Measurements from ENCODE around the gene SAP30BP. TPM values are rescaled to one million over a fixed set of nuclear protein-coding genes. Genes with fewer than 3 reads are reported as not detected.
A peak's percentile ranks its signal among the peaks of the same experiment; 100 is the strongest.

The SAP30BP gene
- total and polyA plus RNA-seq, 2 of the 8 experiments (the other 6 are each of a cell fraction or from before 2014, with no cell fraction given) = 63.3 to 79.9 TPM

DNA sequence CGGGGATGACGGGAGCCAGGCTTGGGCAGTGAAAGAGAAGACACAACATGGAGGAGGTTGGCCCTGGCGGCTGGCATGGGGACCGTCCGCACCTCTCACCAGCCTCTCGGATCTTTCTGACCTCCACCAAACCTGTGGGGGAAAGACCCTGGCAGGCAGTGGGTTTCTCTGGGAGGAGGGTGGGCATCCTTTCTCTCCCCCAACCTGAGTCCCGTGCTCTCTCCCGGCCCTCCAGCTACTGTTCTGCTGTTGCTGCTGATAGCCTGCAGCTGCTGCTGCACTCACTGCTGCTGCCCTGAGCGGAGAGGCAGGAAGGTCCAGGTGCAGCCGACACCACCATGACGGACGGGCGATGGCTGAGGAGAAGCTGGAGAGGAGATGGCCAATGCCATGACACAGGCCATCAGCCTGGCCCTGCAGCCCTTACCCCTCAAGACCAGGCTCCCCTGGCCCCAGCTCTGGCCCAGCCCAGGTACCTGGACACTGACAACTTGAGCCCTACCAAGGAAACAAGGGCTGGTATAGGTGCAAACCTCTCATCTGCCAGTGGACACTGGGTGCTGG lies 26.5 kb upstream of the SAP30BP start:
- H2BK12ac ChIP-seq (ENCODE audit: low read depth, low read length) = 0 out of 2 replicates have a peak overlapping the region, but pooled peaks have one; percentile 17
- H3K9ac ChIP-seq (replicated peaks in 1 of 4; ENCODE audit: extremely low read depth in 1 of 4, low read depth in 3 of 4, low read length in 3 of 4) = no peak overlapping the region
- H4K91ac ChIP-seq (replicated peaks; ENCODE audit: insufficient read length, low read length) = no peak overlapping the region
- H3K4me2 ChIP-seq (ENCODE audit: insufficient read depth in 1 of 2, low read depth in 2 of 2, low read length in 2 of 2) = no peak overlapping the region
- H3K4me3 ChIP-seq (ENCODE audit: extremely low read depth in 1 of 4, insufficient read depth in 2 of 4, low read depth in 3 of 4, low read length in 4 of 4) = no peak overlapping the region
- H4K8ac ChIP-seq (ENCODE audit: extremely low read depth, insufficient read depth, low read length) = peak overlapping the region; percentile 3; the same call in 1 of the 2 replicates
- peaks cover 0 to 4% of the 10 kb centered on the region in 2 experiments for H4K20me1 ChIP-seq (replicated peaks in 1 of 2; ENCODE audit: control insufficient read depth in 1 of 2, insufficient read depth in 2 of 2, low read length in 2 of 2)
- WGBS, 2 experiments (ENCODE audit: extremely low coverage in 1 of 2, insufficient coverage in 1 of 2, insufficient read length in 1 of 2, insufficient replicate concordance in 2 of 2, low coverage in 1 of 2, low lambda C conversion rate in 2 of 2, missing lambda C conversion rate in 1 of 2) = 89% methylated on average over 12 of the region's 13 CpGs; no CpG with 5 or more reads in 1 of the 2 experiments
- no peaks in the 10 kb centered on the region for H3K27me3 ChIP-seq (replicated peaks in 1 of 4; ENCODE audit: control insufficient read depth in 3 of 4, extremely low read depth in 1 of 4, insufficient read depth in 3 of 4, low read length in 3 of 4)
- H3K23ac ChIP-seq (ENCODE audit: insufficient read length) = no peak overlapping the region
- H3K23me2 ChIP-seq (ENCODE audit: low read depth, low read length) = no peaks in the 10 kb centered on the region
- no peak overlapping the region for H2BK20ac ChIP-seq (ENCODE audit: low read length)
- H2AFZ ChIP-seq (ENCODE audit: low read length) = no peak overlapping the region
- TF ChIP-seq, protein P1, sequence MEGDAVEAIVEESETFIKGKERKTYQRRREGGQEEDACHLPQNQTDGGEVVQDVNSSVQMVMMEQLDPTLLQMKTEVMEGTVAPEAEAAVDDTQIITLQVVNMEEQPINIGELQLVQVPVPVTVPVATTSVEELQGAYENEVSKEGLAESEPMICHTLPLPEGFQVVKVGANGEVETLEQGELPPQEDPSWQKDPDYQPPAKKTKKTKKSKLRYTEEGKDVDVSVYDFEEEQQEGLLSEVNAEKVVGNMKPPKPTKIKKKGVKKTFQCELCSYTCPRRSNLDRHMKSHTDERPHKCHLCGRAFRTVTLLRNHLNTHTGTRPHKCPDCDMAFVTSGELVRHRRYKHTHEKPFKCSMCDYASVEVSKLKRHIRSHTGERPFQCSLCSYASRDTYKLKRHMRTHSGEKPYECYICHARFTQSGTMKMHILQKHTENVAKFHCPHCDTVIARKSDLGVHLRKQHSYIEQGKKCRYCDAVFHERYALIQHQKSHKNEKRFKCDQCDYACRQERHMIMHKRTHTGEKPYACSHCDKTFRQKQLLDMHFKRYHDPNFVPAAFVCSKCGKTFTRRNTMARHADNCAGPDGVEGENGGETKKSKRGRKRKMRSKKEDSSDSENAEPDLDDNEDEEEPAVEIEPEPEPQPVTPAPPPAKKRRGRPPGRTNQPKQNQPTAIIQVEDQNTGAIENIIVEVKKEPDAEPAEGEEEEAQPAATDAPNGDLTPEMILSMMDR (IDR thresholded peaks at IDR 0.05; ENCODE audit: control extremely low read depth in 1 of 3, insufficient read depth in 1 of 3, low read depth in 1 of 3, low read length in 3 of 3) = no peak
- no peak for TF ChIP-seq BRCA1 (IDR thresholded peaks at IDR 0.05; ENCODE audit: low read depth, low read length)
- no peak for TF ChIP-seq CTBP2 (IDR thresholded peaks at IDR 0.05; ENCODE audit: borderline replicate concordance, insufficient read depth, insufficient read length, low read length)
- no peak for TF ChIP-seq TBP (IDR thresholded peaks at IDR 0.05; ENCODE audit: low read depth, low read length)
- H3K36me3 ChIP-seq (ENCODE audit: control insufficient read depth in 2 of 4, insufficient read depth in 4 of 4, low read length in 3 of 4) = no peaks in the 10 kb centered on the region; a peak in 1 of 8 replicates
- no peak overlapping the region for H2BK120ac ChIP-seq (replicated peaks; ENCODE audit: low read depth, low read length)
- H3K4ac ChIP-seq (replicated peaks; ENCODE audit: insufficient read length, low read depth, low read length) = no peak overlapping the region
- H3K27ac ChIP-seq (ENCODE audit: low read depth, low read length) = no peak overlapping the region
- peaks cover 5 to 16% (median 10%) of the 10 kb centered on the region in 4 experiments for H3K4me1 ChIP-seq (replicated peaks in 1 of 4; ENCODE audit: control insufficient read depth in 3 of 4, insufficient read depth in 4 of 4, low read length in 3 of 4)
- H3K14ac ChIP-seq (ENCODE audit: insufficient read length) = no peak overlapping the region
- no peak overlapping the region for H2AK5ac ChIP-seq (ENCODE audit: low read depth, low read length)
- ChIA-PET POLR2A (ENCODE audit: partially characterized antibody) (interaction anchor here (0.6 to 2.2 kb wide), 4 partner anchors 10 to 144 kb away, joined by 3 to 9 read pairs (median 4); partner anchors contain the start of gene UNK), CTCF (ENCODE audit: partially characterized antibody) (interaction anchor here (0.6 to 59.2 kb wide), 6 partner anchors 3 to 113 kb away, joined by 4 to 2200 read pairs (median 158); partner anchors contain the start of genes RECQL5, SAP30BP and SMIM5)
- DNase-seq (ENCODE audit: low read depth in 1 of 2, low spot score in 2 of 2) (no peak), FAIRE-seq (no peak)
- H3K79me1 ChIP-seq (ENCODE audit: low read depth, low read length) = no peaks in the 10 kb centered on the region
- no peak overlapping the region for H3K18ac ChIP-seq (ENCODE audit: extremely low read depth, low read length)
- H3K56ac ChIP-seq (replicated peaks; ENCODE audit: insufficient read length, low read depth, low read length) = no peak overlapping the region
- no peaks in the 10 kb centered on the region; a peak in 1 of 4 replicates for H3K79me2 ChIP-seq (ENCODE audit: control insufficient read depth in 1 of 2, insufficient read depth in 2 of 2, low read length in 2 of 2)
- no peaks in the 10 kb centered on the region for H3K9me3 ChIP-seq (ENCODE audit: insufficient read depth in 2 of 2, low read depth in 1 of 2, low read length in 1 of 2)
- no peak overlapping the region; the same call in 1 of the 2 replicates for H2BK5ac ChIP-seq (ENCODE audit: low read depth, low read length)
- no peak overlapping the region for H2BK15ac ChIP-seq (ENCODE audit: low read length)
- H4K5ac ChIP-seq (ENCODE audit: insufficient read length, low read depth, low read length) = no peak overlapping the region

Data from H1 (cell line).